ENCODE measurements around the gene HELZ2.
"Not testable (repeated sequence)": the region's sequence is repeated elsewhere in the genome, so short reads cannot be mapped to it uniquely, and the experiment has no call there.

HELZ2 gene

DNA sequence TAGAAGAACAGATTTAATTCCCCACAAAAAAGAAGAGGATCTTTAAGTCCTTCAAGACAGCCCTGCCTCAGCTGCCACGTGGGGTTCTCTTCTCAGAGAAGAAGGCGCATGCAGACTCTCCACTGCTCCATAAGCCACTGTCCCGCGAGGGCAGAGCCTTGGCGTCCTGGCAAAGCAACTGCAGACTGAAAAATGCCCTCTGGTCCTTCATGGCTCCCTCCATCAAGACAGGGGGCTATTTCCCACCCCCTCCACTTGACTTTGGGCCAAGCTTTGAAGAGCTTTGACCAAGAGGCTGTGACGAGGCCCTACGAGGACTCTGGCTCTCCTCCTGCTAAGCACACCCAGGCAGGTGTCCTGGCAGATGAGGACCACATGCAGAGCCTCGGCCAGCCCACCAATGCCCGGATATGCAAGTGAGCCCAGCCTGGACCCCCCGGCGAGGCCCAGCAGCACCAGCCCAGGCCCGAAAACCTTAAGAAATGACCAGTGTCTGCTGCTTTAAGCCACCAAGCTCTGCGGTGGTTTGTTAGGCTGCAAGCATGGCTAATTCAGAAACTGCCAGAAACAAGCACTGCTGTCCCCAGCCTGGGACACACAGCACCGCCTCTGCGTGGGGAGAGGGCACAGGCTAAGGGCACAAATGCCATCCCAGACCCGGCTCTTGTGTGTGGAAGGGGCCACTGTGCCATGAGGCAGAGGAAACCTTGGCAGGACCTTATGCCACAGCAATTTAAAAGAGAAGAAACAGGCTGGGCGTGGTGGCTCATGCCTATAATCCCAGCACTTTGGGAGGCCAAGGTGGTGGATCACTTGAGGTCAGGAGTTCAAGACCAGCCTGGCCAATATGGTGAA lies 36.8 kb upstream of the HELZ2 start:
- no peak for DNase-seq (ENCODE audit: low read depth)
- H3K4me3 ChIP-seq (ENCODE audit: low read length), result no peak overlapping the region
- no peak for TF ChIP-seq CTCF (conservative IDR thresholded peaks at IDR 0.05; ENCODE audit: low read length)

GRCh38 chr20:63606686-63607085 lies 32.6 kb upstream of the HELZ2 start:
- no peak overlapping the region for H3K4me3 ChIP-seq (ENCODE audit: low read length)
- no peak for DNase-seq (ENCODE audit: low read depth)
- no peak for TF ChIP-seq CTCF (conservative IDR thresholded peaks at IDR 0.05; ENCODE audit: low read length)

DNA sequence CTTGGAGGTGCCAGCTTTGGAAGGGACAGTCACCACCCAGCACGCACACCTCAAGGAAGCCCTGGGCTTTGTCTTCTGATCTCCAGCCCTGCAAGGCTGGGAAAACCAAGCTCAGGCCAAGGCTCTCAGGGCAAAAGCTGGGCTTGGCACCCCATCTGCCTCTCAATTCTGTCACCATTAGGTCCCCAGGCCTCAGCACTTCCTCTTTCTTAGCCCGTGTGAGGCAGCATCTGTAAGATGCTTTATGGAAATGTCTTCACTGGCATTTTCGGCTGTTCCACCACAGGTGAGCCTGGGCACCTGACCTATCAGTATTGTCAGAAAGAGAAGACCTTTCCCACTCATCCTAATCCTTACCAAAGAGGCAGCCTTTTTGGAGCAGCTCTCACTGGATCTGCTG lies 28.3 kb upstream of the HELZ2 start:
- no peak for DNase-seq (ENCODE audit: low read depth)
- no peak for TF ChIP-seq CTCF (conservative IDR thresholded peaks at IDR 0.05; ENCODE audit: low read length)
- H3K4me3 ChIP-seq (ENCODE audit: low read length), result no peak overlapping the region

GRCh38 chr20:63601679-63602078 lies 27.6 kb upstream of the HELZ2 start:
- H3K4me3 ChIP-seq (ENCODE audit: low read length); DNase-seq (ENCODE audit: low read depth): not testable (repeated sequence)

DNA sequence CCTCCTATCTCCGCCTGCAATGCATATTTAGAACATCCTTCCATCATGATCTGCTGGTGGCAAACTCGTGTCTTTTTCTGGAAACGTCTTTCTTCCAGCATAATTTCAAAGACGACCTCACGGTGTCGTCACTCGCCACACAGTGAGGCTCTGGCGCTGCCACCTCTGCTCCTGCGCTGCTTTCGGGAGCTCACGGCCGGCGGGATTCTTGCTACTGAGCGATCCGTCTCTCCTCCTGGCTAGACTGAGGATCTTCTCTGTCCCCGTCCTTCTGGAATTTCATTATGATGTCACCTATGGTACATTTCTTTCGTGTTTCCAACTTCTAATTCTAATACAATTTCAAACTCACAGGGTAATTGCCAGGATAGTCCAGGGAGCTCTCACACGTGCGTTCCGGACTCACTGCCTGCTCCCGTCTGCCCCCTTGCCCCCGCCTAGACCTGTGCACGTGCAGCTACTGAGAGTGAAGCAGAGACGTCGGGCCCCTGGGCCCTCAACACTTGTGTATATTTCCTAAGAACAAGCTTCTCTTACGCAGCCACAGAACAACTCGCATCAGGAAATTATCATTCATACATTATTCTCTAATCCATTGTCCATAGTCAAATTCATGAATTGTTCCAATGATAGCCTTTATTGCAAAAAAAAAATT lies 25.5 kb upstream of the HELZ2 start:
- DNase-seq (ENCODE audit: low read depth), result no peak
- no peak overlapping the region for H3K4me3 ChIP-seq (ENCODE audit: low read length)
- no peak for TF ChIP-seq CTCF (conservative IDR thresholded peaks at IDR 0.05; ENCODE audit: low read length)

GRCh38 chr20:63598479-63599395 lies 24.7 kb upstream of the HELZ2 start:
- DNase-seq (ENCODE audit: low read depth), result no peak
- no peak overlapping the region for H3K4me3 ChIP-seq (ENCODE audit: low read length)
- TF ChIP-seq CTCF (conservative IDR thresholded peaks at IDR 0.05; ENCODE audit: low read length), result no peak

All from AG10803 (cell line).